PC-3 (cell line): Measurements from ENCODE around the gene IVNS1ABP.

Experiments
- CTCF ChIP-seq: fragments of 300-600 bp; sonication (generic); conservative IDR thresholded peaks from 2 replicates; pipeline ENCODE4 v1.5.1; 2017; ENCODE audit warnings: antibody characterized with exemption, low read depth, mild to moderate bottlenecking, low read length
- EZH2 ChIP-seq: fragments of 300-600 bp; sonication (generic); IDR thresholded peaks from one replicate; pipeline ENCODE4 v1.6.1; 2017; ENCODE audit warnings: antibody characterized with exemption, mild to moderate bottlenecking, low read length; ENCODE audit not compliant: unreplicated experiment
- EZH2phosphoT487 ChIP-seq: fragments of 300-600 bp; sonication (generic); IDR thresholded peaks from 2 replicates; pipeline ENCODE4 v1.6.1; 2018; ENCODE audit warnings: mild to moderate bottlenecking, antibody characterized with exemption, low read length, borderline replicate concordance

- TF ChIP-seq CTCF (no peak), EZH2 (no peak), EZH2phosphoT487 (no peak)
These were observed 16.9 kb downstream of the IVNS1ABP start for GRCh38 chr1:185300152-185300551.
